T-helper 2 cell treated with Interferon-gamma antibody and Interleukin-4, amounts not matched to agents 100 ng/mL and 5 ng/mL, for 36 hours (primary cell): ENCODE results near the gene USF1. TPM values are rescaled to one million over a fixed set of nuclear protein-coding genes. Genes with fewer than 3 reads are reported as not detected.
"Not testable (repeated sequence)": the region's sequence is repeated elsewhere in the genome, so short reads cannot be mapped to it uniquely, and the experiment has no call there.

Source experiments
- intact Hi-C: fragments of 100-400 bp; cut with micrococcal nuclease; formaldehyde crosslinking; loops from one replicate; pipeline ENCODE4 v1.15.1; 2023
- total RNA-seq: library from RNA; stranded (reverse); gene quantifications from 2 replicates; pipeline ENCODE4 v1.2.3, GENCODE V29; 2022

USF1 gene
- total RNA-seq, 1 donor from 2014 or later = 75.8 TPM

- intact Hi-C loops = no loop called here
Observed at GRCh38 chr1:161079436-161080110, 33.8 kb upstream of the USF1 start.

GRCh38 chr1:161077426-161077825 lies 31.6 kb upstream of the USF1 start:
- intact Hi-C loops = no loop called here

GRCh38 chr1:161076410-161076809 lies 30.6 kb upstream of the USF1 start:
- intact Hi-C loops = no loop called here

- intact Hi-C loops = no loop called here
Observed at GRCh38 chr1:161074676-161075368, 29.0 kb upstream of the USF1 start.

DNA sequence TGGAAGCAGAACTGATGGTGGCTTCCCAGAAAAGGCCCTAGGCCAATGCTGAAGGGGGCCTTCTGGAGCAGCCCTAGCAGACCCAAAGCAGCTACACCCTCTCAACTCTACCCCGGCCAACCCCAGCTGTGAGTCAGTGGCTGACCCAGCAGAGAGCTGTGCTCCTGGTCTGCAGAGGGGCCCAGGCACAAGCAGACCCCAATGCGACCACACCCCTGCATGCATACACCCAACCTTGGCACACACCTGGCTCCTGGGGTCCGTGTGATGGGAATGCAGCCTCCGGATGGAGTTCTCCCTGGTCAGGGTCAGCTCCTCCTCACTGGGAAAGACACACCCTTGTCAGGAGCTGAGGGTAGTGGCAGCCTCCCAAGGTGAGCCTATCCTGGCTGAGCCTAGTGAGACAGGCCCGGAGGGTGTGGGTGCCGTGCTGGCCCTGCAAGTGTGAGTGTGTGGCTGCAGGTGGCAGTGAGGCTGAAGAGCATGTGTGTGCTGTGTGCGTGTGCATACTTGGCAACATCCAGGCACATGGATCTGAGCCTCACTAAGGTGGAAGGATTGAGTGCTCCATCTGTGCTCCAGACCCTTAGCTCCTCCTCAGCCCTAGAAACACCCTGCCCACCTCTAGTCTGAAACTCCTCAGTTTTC lies 27.8 kb upstream of the USF1 start:
- intact Hi-C loops = no loop called here

- intact Hi-C loops = loop anchor here (1.0 kb wide), 1 partner anchor 66 kb away; no protein-coding TSS in a partner anchor
Observed at GRCh38 chr1:161072751-161073449, 27.1 kb upstream of the USF1 start.

DNA sequence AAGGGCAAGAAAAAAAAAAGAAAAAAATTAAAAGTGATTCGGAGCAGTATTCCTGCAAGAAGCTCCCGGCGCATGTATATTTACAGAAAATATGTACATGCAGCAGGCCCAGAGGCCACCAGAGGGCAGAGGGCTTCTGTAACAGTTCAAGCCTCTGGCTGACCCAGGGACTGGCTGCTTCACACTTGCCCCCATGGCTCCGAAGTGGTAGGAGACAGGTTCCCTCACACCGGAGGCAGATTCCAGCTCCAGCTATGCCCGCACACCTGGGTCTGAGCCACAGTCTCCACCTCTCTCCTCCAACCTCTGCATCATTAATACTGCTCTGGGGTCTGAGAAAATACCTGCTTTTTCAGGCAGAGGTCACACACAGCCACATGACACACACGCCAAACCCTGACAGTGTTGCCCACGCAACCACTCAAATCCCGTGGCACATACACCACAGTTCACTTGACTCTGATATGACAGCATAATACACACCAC lies 26.2 kb upstream of the USF1 start:
- intact Hi-C loops = loop anchor here (1.0 to 2.0 kb wide), 2 partner anchors 61 to 67 kb away; partner anchors contain the start of gene DEDD

- intact Hi-C loops = loop anchor here (2.0 kb wide), 1 partner anchor 62 kb away; the partner anchor contains the start of gene DEDD
Observed at GRCh38 chr1:161070761-161071160, 25.0 kb upstream of the USF1 start.

- intact Hi-C loops = loop anchor here (2.0 kb wide), 1 partner anchor 63 kb away; the partner anchor contains the start of gene DEDD
Observed at GRCh38 chr1:161069731-161070270, 24.0 kb upstream of the USF1 start, which contains the start of gene ARHGAP30. Gene ARHGAP30, minus strand, starts transcription at chr1:161069891. Its CDS starts 267 bp downstream, at chr1:161069624.

GRCh38 chr1:161069241-161069640 lies 23.5 kb upstream of the USF1 start:
- intact Hi-C loops = no loop called here

GRCh38 chr1:161068306-161069234 lies 22.8 kb upstream of the USF1 start:
- intact Hi-C loops = loop anchor here (1.0 kb wide), 4 partner anchors 23 to 85 kb away; partner anchors contain the start of genes KLHDC9, NIT1, PFDN2 and UFC1

GRCh38 chr1:161066694-161067093 lies 20.9 kb upstream of the USF1 start:
- intact Hi-C loops = no loop called here

- intact Hi-C loops = not testable (repeated sequence)
Observed at GRCh38 chr1:161065681-161066080, 19.9 kb upstream of the USF1 start.

GRCh38 chr1:161063936-161064335 lies 18.2 kb upstream of the USF1 start:
- intact Hi-C loops = not testable (repeated sequence)

DNA sequence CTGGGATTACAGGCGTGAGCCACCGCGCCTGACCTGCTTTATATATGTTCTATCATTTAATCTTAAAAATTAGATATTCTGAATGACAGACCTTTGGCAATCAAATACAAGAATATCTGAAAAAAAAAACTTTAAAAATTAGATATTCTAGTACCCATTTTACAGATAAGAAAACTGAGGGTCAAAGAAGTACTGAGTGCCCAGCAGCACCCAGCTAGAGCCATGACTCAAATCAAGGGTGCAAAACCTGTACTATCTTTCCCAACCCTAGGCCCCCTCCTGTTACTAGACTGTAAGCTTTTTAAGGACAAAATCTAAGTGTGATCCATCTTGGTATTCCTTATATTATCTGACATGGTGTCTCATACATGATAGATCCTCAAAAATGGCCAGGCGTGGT lies 15.6 kb upstream of the USF1 start:
- intact Hi-C loops = no loop called here

DNA sequence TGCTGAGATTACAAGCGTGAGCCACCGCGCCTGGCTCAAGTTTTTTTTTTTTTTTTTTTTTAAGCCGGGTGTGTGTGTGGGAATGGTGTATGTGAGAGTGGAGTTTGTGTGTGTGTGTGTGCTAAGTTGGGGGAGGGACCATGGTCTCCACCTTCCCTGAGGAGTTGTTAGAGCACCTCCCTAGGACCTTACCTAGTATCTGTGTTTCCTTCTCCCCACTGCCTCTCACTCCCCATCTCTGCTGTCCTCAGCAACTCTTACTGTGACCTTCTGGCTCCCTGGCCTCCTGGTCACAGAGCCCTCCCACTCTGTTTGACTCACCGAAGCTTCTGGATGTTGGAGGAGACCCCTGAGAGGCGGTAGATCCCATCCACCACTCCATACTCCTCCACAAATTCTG lies 13.5 kb upstream of the USF1 start:
- intact Hi-C loops = no loop called here

DNA sequence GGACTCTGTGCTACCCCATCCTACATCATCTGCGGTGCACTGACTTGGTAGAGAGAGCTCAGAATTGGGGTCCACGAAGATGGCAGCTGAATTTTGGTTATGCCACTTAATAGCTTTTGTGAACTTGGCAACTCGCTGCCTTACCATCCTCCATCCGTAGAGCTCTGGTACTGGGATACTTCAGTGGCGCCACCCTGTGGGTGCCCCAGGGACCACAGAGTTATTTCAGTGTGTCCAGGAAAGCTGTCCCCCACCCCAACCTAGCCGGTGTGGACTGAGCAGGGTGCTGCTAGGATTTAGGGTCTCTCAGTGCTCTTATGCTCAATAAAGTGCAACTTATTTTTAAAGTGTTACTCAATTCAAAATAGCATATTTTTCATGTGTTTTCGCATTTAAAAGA lies 9.0 kb upstream of the USF1 start:
- intact Hi-C loops = no loop called here

DNA sequence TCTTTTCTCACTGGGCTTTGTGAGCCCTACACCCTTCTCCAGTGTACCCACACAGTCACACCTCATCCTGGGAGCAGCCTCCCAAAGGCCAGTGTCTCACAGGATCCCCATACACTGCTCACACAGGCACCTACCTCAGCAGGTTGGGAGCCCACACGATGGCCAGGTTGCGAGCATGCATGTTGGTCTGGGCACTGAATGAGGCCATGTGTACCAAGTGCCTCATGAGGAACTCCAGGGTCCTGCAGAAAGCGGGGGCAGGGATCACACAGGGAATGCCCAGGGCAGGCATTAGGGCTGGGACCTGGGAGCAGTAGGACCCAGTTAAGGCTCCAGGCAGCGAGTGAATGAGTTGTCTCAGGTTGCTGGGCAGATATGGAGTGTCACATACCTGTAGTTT lies 8.5 kb upstream of the USF1 start:
- intact Hi-C loops = no loop called here

- intact Hi-C loops = no loop called here
Observed at GRCh38 chr1:161052899-161053298, 7.1 kb upstream of the USF1 start.

DNA sequence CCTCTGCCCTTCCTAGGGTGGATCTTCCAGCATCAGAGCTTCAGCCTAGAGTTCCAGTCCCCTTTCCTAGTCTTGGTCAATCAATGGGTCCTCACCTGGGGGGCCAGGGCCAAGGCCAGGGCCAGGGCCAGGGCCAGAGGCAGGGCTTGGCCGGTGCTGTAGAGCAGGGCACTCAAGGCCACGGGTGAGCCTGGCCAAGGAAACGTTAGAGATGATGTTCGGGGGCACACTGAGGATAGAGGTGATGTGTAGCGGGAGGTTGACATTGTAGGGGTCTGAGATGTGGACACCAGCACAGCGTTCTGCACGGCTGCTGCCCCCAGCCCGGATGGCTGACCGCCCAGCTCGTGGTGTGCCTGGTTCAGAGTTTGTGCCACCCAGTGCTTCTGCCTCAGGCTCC lies 5.4 kb upstream of the USF1 start:
- intact Hi-C loops = no loop called here
